MCF 10A (cell line): ENCODE measurements around the gene GAB4. TPM values are rescaled to one million over a fixed set of nuclear protein-coding genes. Genes with fewer than 3 reads are reported as not detected.

Experiments
- BruUV-seq: library from RNA; stranded (reverse); fragments of 400-500 nt; replicated peaks from 2 replicates; lab custom pipeline; 2021; lab: Mats Ljungman, UMichigan
- CTCF ChIA-PET: fragments of 300-600 bp; sonication (Branson Sonifier 250); formaldehyde crosslinking; extraction: SDS; loops from one replicate; lab custom pipeline; 2021; ENCODE audit warnings: antibody characterized with exemption, inconsistent platforms; lab: Yijun Ruan, JAX
- POLR2A ChIA-PET: fragments of 300-600, 350-650 bp; sonication (Branson Sonifier 250); formaldehyde crosslinking; extraction: SDS; loops from one replicate; lab custom pipeline; 2020; ENCODE audit warnings: antibody characterized with exemption, inconsistent platforms; lab: Yijun Ruan, JAX
- DNase-seq: peaks from one replicate; pipeline ENCODE4 v3.0.0-alpha.2; 2018; ENCODE audit not compliant: unreplicated experiment
- H3K27ac Mint-ChIP-seq: one replicate; pipeline ENCODE4 v1.8.0; 2022; ENCODE audit warnings: mild to moderate bottlenecking, low read depth, mixed read lengths; ENCODE audit not compliant: unreplicated experiment
- H3K27me3 Mint-ChIP-seq: one replicate; pipeline ENCODE4 v1.8.0; 2022; ENCODE audit warnings: mixed read lengths; ENCODE audit not compliant: insufficient read depth, unreplicated experiment
- H3K36me3 Mint-ChIP-seq: one replicate; pipeline ENCODE4 v1.8.0; 2022; ENCODE audit warnings: mild to moderate bottlenecking, moderate library complexity, mixed read lengths; ENCODE audit not compliant: insufficient read depth, unreplicated experiment
- H3K4me1 Mint-ChIP-seq: one replicate; pipeline ENCODE4 v1.8.0; 2022; ENCODE audit warnings: mixed read lengths; ENCODE audit not compliant: insufficient read depth, unreplicated experiment
- H3K4me3 Mint-ChIP-seq: one replicate; pipeline ENCODE4 v1.8.0; 2022; ENCODE audit warnings: mild to moderate bottlenecking, moderate library complexity, mixed read lengths; ENCODE audit not compliant: unreplicated experiment
- H3K9me3 Mint-ChIP-seq: one replicate; pipeline ENCODE4 v1.8.0; 2022; ENCODE audit warnings: mixed read lengths; ENCODE audit not compliant: unreplicated experiment
- CTCF ChIP-seq: fragments of 200-600 bp; IDR thresholded peaks from one replicate; pipeline ENCODE4 v1.8.0; 2022; ENCODE audit warnings: antibody characterized with exemption, mild to moderate bottlenecking; ENCODE audit not compliant: unreplicated experiment
- intact Hi-C: fragments of 100-400 bp; cut with micrococcal nuclease; formaldehyde crosslinking; loops from 2 replicates; pipeline ENCODE4 v1.14.1; 2022
- total RNA-seq: library from RNA; stranded (reverse); gene quantifications from 2 replicates; pipeline ENCODE4 v1.2.3, GENCODE V29; 2022

Gene GAB4
- total RNA-seq, 1 experiment from 2014 or later: not detected

GRCh38 chr22:16974298-16975084, 33.5 kb downstream of the GAB4 start:
- POLR2A ChIA-PET: no interaction called here
- no peaks in the 10 kb centered on the region for H3K9me3 Mint-ChIP-seq
- no peak for TF ChIP-seq CTCF
- no peak overlapping the region for H3K4me3 Mint-ChIP-seq
- BruUV-seq: no TSS peak
- no peak overlapping the region for H3K27ac Mint-ChIP-seq
- peaks cover 53% of the 10 kb centered on the region for H3K27me3 Mint-ChIP-seq
- no peaks in the 10 kb centered on the region for H3K36me3 Mint-ChIP-seq
- intact Hi-C loops: no loop called here
- DNase-seq: no peak
- CTCF ChIA-PET: no interaction called here
- H3K4me1 Mint-ChIP-seq: no peaks in the 10 kb centered on the region

- no peak for TF ChIP-seq CTCF
- no TSS peak for BruUV-seq
- CTCF ChIA-PET: no interaction called here
- intact Hi-C loops: no loop called here
- POLR2A ChIA-PET: no interaction called here
- Mint-ChIP-seq H3K27me3 (peaks cover 46% of the 10 kb centered on the region), H3K4me1 (no peaks in the 10 kb centered on the region), H3K9me3 (no peaks in the 10 kb centered on the region), H3K4me3 (no peak overlapping the region), H3K27ac (no peak overlapping the region), H3K36me3 (no peaks in the 10 kb centered on the region)
- no peak for DNase-seq
These were observed 34.3 kb downstream of the GAB4 start for GRCh38 chr22:16973591-16974297.

- no peak for DNase-seq
- Mint-ChIP-seq H3K36me3 (no peaks in the 10 kb centered on the region), H3K4me3 (no peak overlapping the region), H3K4me1 (no peaks in the 10 kb centered on the region), H3K9me3 (no peaks in the 10 kb centered on the region), H3K27me3 (peaks cover 31% of the 10 kb centered on the region), H3K27ac (no peak overlapping the region)
- TF ChIP-seq CTCF: no peak
- intact Hi-C loops: no loop called here
- ChIA-PET POLR2A (no interaction called here), CTCF (interaction anchor here (0.6 kb wide), 2 partner anchors 23 to 75 kb away, joined by 3 read pairs; no protein-coding TSS in a partner anchor)
- BruUV-seq: no TSS peak
These were observed 35.7 kb downstream of the GAB4 start for GRCh38 chr22:16972311-16972710.

GRCh38 chr22:16970446-16970845, 37.6 kb downstream of the GAB4 start:
- intact Hi-C loops: no loop called here
- H3K9me3 Mint-ChIP-seq: no peaks in the 10 kb centered on the region
- ChIA-PET POLR2A (no interaction called here), CTCF (interaction anchor here (0.6 to 1.0 kb wide), 3 partner anchors 21 to 302 kb away, joined by 3 read pairs; no protein-coding TSS in a partner anchor)
- no peaks in the 10 kb centered on the region for H3K4me1 Mint-ChIP-seq
- no peaks in the 10 kb centered on the region for H3K36me3 Mint-ChIP-seq
- H3K27ac Mint-ChIP-seq: no peak overlapping the region
- BruUV-seq: no TSS peak
- peaks cover 14% of the 10 kb centered on the region for H3K27me3 Mint-ChIP-seq
- DNase-seq: no peak
- no peak for TF ChIP-seq CTCF
- H3K4me3 Mint-ChIP-seq: no peak overlapping the region
